Mucosa of stomach (tissue), 1 donor: ENCODE measurements around the gene NHLRC1.

Experiments used
- H3K27me3 ChIP-seq: one replicate; pipeline ENCODE4 v1.7.0; 2013; ENCODE audit warnings: mild to moderate bottlenecking, low read length; ENCODE audit not compliant: control insufficient read depth, insufficient read depth
- H3K36me3 ChIP-seq: one replicate; pipeline ENCODE4 v1.7.0; 2013; ENCODE audit warnings: low read length; ENCODE audit not compliant: control insufficient read depth, insufficient read depth
- H3K4me1 ChIP-seq: one replicate; pipeline ENCODE4 v1.7.0; 2013; ENCODE audit warnings: mild to moderate bottlenecking, low read length; ENCODE audit not compliant: control insufficient read depth, insufficient read depth
- H3K4me3 ChIP-seq: one replicate; pipeline ENCODE4 v1.7.0; 2013; ENCODE audit warnings: low read length
- H3K9ac ChIP-seq: one replicate; pipeline ENCODE4 v1.7.0; 2013; ENCODE audit warnings: mild to moderate bottlenecking, low read length, moderate library complexity
- H3K9me3 ChIP-seq: one replicate; pipeline ENCODE4 v1.7.0; 2013; ENCODE audit warnings: mild to moderate bottlenecking, low read length, moderate library complexity; ENCODE audit not compliant: control insufficient read depth
- donor health status: Pancreatic carcinoma.

Gene NHLRC1

GRCh38 chr6:18070486-18070885 lies 52.0 kb downstream of the NHLRC1 start:
- H3K9me3 ChIP-seq, result no peaks in the 10 kb centered on the region
- no peaks in the 10 kb centered on the region for H3K4me1 ChIP-seq
- no peaks in the 10 kb centered on the region for H3K36me3 ChIP-seq
- no peaks in the 10 kb centered on the region for H3K27me3 ChIP-seq
- no peak overlapping the region for H3K4me3 ChIP-seq
- no peak overlapping the region for H3K9ac ChIP-seq
